Endodermal cell (in vitro differentiated cells): Measurements from ENCODE around the gene FBXW10. TPM values are rescaled to one million over a fixed set of nuclear protein-coding genes. Genes with fewer than 3 reads are reported as not detected.
"Not testable (repeated sequence)": the region's sequence is repeated elsewhere in the genome, so short reads cannot be mapped to it uniquely, and the experiment has no call there.

Experiments
- DNase-seq: peaks from one replicate; pipeline ENCODE4 v3.0.0-alpha.2; 2017
- H3K27ac ChIP-seq: 2 replicates; pipeline ENCODE4 v1.5.1; 2013; ENCODE audit warnings: mild to moderate bottlenecking, low read depth, low read length, moderate library complexity
- H3K27me3 ChIP-seq: 2 replicates; pipeline ENCODE4 v1.6.1; 2013; ENCODE audit warnings: mild to moderate bottlenecking, low read length, moderate library complexity; ENCODE audit not compliant: insufficient read depth, control insufficient read depth, poor library complexity, severe bottlenecking
- H3K36me3 ChIP-seq: 2 replicates; pipeline ENCODE4 v1.7.0; 2013; ENCODE audit warnings: mild to moderate bottlenecking, low read length, moderate library complexity; ENCODE audit not compliant: control insufficient read depth, insufficient read depth
- H3K4me1 ChIP-seq: one replicate; pipeline ENCODE4 v1.7.0; 2013; ENCODE audit warnings: low read length; ENCODE audit not compliant: control insufficient read depth, insufficient read depth
- H3K4me3 ChIP-seq: 2 replicates; pipeline ENCODE4 v1.5.1; 2013; ENCODE audit warnings: mild to moderate bottlenecking, low read length, moderate library complexity
- H3K9ac ChIP-seq: 2 replicates; pipeline ENCODE4 v1.6.1; 2013; ENCODE audit warnings: mild to moderate bottlenecking, low read length, moderate library complexity; ENCODE audit not compliant: poor library complexity, severe bottlenecking; ENCODE audit errors: extremely low read depth
- H3K9me3 ChIP-seq: 2 replicates; pipeline ENCODE4 v1.6.1; 2013; ENCODE audit warnings: mild to moderate bottlenecking, low read length, moderate library complexity; ENCODE audit not compliant: control insufficient read depth
- H3K27ac Mint-ChIP-seq: 2 replicates; pipeline ENCODE4 v1.8.0; 2020; ENCODE audit warnings: mixed read lengths
- H3K27me3 Mint-ChIP-seq: 2 replicates; pipeline ENCODE4 v1.8.0; 2021; ENCODE audit warnings: mild to moderate bottlenecking, mixed read lengths; ENCODE audit not compliant: insufficient read depth
- H3K36me3 Mint-ChIP-seq: 2 replicates; pipeline ENCODE4 v1.8.0; 2020; ENCODE audit warnings: low read depth, mixed read lengths
- H3K4me1 Mint-ChIP-seq: 2 replicates; pipeline ENCODE4 v1.8.0; 2020; ENCODE audit warnings: mixed read lengths
- H3K4me3 Mint-ChIP-seq: 2 replicates; pipeline ENCODE4 v1.8.0; 2020; ENCODE audit warnings: mild to moderate bottlenecking, moderate library complexity, mixed read lengths
- H3K9me3 Mint-ChIP-seq: 2 replicates; pipeline ENCODE4 v1.8.0; 2020; ENCODE audit warnings: mild to moderate bottlenecking, mixed read lengths
- WGBS, 2 experiments: methylation state at CpG; one replicate each; pipeline versions ENCODE4 v1.1.5 to v1.1.7; 2013; ENCODE audit warnings: missing lambda C conversion rate in 2 of 2, mixed read lengths in 1 of 2; ENCODE audit not compliant: insufficient coverage in 1 of 2, insufficient read length in 1 of 2; 5-methylcytosine and 5-hydroxymethylcytosine counted together
- total RNA-seq, 2 donors: library from RNA; stranded (reverse); fragmentation: NEBNext Ultra II Directional in 1 of 2; extraction: Animal tissue kit (Norgen Biotek cat#: 25700) in 1 of 2; gene quantifications; 2 replicates in 1 of 2; 3 replicates in 1 of 2; pipeline ENCODE4 v1.2.1, GENCODE V29; 2021
- TF ChIP-seq, protein P1 (sequence below): fragments of 200-600 bp; sonication (generic); conservative IDR thresholded peaks from 2 replicates; pipeline ENCODE4 v1.5.0; 2021; ENCODE audit warnings: antibody characterized with exemption, mild to moderate bottlenecking

FBXW10 gene
- total RNA-seq, 2 donors from 2014 or later, result not detected

DNA sequence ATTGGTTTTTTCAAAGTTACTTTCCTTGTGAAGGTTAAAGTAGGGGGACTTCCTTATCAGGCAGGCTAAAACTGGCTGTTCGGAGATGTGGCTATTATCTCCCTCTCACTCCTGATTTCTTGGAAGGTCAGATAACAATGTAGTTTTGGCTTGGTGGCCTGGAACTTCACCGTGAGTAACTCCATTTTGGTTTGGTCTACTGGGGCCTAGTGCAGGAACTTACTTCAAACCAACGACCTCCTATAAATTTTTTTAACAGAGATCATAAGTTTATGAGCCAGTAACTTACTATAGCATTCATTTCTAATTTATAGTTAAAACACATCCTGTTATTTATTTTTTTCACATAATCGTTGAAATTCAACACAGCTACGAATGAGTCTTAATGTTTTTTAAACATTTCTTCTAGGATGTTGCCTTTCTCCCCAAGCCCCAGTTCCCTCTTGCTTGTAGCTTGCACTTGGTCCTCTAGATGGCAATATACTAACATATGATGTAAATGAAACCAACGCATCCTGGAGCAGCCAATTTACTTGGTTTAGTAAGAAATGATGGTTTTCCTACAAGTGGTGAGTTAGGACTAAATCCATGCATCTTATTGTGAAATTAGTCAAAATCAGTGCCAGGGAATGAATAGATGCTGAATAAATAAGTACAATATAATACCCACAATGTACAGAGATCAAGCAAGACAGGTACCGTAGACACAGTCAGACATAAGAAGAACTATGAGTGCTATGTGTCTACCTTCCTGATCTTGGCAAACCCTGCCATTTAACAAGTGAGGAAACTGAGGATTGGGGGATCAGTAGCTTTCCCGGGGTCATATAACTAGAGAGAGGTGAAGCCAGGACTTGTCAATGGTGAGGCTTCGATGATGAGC is 72.9 kb downstream of the FBXW10 start:
- 42 to 60% methylated on average over 3 to 6 of the region's 9 CpGs for WGBS, 2 experiments
- H3K27ac Mint-ChIP-seq, result peak overlapping the region; percentile 90
- H3K9me3 ChIP-seq, H3K27me3 Mint-ChIP-seq, H3K27me3 ChIP-seq, H3K9ac ChIP-seq, H3K9me3 Mint-ChIP-seq, H3K36me3 Mint-ChIP-seq, H3K36me3 ChIP-seq, H3K4me1 Mint-ChIP-seq, H3K27ac ChIP-seq, H3K4me3 ChIP-seq, H3K4me1 ChIP-seq, H3K4me3 Mint-ChIP-seq: not testable (repeated sequence)
- peak; percentile 79 for DNase-seq
- TF ChIP-seq, protein P1, sequence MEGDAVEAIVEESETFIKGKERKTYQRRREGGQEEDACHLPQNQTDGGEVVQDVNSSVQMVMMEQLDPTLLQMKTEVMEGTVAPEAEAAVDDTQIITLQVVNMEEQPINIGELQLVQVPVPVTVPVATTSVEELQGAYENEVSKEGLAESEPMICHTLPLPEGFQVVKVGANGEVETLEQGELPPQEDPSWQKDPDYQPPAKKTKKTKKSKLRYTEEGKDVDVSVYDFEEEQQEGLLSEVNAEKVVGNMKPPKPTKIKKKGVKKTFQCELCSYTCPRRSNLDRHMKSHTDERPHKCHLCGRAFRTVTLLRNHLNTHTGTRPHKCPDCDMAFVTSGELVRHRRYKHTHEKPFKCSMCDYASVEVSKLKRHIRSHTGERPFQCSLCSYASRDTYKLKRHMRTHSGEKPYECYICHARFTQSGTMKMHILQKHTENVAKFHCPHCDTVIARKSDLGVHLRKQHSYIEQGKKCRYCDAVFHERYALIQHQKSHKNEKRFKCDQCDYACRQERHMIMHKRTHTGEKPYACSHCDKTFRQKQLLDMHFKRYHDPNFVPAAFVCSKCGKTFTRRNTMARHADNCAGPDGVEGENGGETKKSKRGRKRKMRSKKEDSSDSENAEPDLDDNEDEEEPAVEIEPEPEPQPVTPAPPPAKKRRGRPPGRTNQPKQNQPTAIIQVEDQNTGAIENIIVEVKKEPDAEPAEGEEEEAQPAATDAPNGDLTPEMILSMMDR, result peak; percentile 82

DNA sequence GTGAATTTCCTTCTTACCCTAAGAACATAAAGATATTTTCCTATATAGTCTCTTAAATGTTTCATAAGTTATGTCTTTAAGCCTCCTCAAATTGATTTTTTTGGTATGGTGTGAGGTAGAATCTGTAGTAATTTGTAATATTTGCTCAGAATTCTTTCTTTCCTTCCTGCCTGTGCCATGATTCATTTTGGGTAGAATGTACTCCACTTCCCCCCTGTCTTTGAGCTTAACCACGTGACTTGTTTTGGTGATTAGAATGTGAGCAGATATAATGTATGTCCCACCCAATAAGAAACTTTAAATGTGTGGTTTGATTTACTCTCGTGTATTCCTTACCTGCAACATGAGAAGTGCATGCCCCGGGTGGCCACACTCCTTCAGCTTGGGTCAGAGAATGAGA is 77.6 kb downstream of the FBXW10 start:
- not testable (repeated sequence) for H3K27me3 Mint-ChIP-seq, H3K4me1 Mint-ChIP-seq, H3K36me3 Mint-ChIP-seq, H3K27ac ChIP-seq, H3K4me3 Mint-ChIP-seq, H3K27me3 ChIP-seq, H3K9ac ChIP-seq, H3K27ac Mint-ChIP-seq, H3K36me3 ChIP-seq, DNase-seq, H3K9me3 Mint-ChIP-seq, H3K9me3 ChIP-seq, H3K4me1 ChIP-seq, H3K4me3 ChIP-seq
- no CpG with 5 or more reads among the region's 3 CpGs for whole genome bisulfite sequencing, 2 experiments

DNA sequence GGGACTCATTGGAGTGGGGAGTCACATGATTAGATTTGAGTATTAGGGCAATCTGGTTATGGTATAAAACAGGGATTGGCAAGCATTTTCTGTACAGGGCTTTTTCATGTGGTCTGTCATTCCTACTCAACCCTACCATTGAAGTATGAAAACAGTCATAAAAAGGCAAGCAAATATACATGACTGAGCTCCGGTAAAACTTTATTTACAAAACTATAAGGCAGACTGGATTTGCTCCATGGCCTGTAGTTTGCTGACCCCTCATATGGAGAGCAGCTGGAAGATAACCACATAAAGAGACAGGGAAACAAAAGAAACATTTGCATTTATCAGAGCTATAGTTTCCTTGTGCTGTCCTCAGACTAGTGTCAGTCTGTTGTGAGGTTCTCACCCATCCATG is 83.8 kb downstream of the FBXW10 start:
- H3K27ac ChIP-seq, H3K4me3 ChIP-seq, H3K9ac ChIP-seq, DNase-seq, H3K9me3 Mint-ChIP-seq, H3K36me3 ChIP-seq, H3K27me3 Mint-ChIP-seq, H3K27me3 ChIP-seq, H3K4me1 Mint-ChIP-seq, H3K4me3 Mint-ChIP-seq, H3K9me3 ChIP-seq, H3K27ac Mint-ChIP-seq, H3K36me3 Mint-ChIP-seq, H3K4me1 ChIP-seq: not testable (repeated sequence)
- WGBS, 2 experiments, result no CpG with 5 or more reads among the region's 1 CpG

Other genes with a start within 250 kb of the FBXW10 start
- gene TBC1D28, start 99.7 kb upstream of the FBXW10 start, total RNA-seq, result not detected
- 10 to 100 TPM; 12.3 to 12.5 TPM for gene FOXO3B, start 61.7 kb upstream of the FBXW10 start, total RNA-seq
- 10 to 100 TPM; 28.1 to 39.7 TPM for gene TVP23B, start 37.1 kb downstream of the FBXW10 start, total RNA-seq
- 10 to 100 TPM; 51.3 to 57.6 TPM for gene PRPSAP2, start 114.1 kb downstream of the FBXW10 start, total RNA-seq
- gene SLC5A10, start 208.1 kb downstream of the FBXW10 start, total RNA-seq, result under 1 TPM; 0.11 to 0.29 TPM